Stimulated activated CD8-positive, alpha-beta memory T cell treated with anti-CD3 and anti-CD28 coated beads, Interleukin-15, amount 100 ng/mL, for 4 hours (primary cell): ENCODE results near the gene COL4A2.

Source experiments
- DNase-seq, 2 donors: peaks; one replicate each; pipeline ENCODE4 v3.0.0-alpha.2; 2020; ENCODE audit warnings: low read depth in 2 of 2

The COL4A2 gene

DNA sequence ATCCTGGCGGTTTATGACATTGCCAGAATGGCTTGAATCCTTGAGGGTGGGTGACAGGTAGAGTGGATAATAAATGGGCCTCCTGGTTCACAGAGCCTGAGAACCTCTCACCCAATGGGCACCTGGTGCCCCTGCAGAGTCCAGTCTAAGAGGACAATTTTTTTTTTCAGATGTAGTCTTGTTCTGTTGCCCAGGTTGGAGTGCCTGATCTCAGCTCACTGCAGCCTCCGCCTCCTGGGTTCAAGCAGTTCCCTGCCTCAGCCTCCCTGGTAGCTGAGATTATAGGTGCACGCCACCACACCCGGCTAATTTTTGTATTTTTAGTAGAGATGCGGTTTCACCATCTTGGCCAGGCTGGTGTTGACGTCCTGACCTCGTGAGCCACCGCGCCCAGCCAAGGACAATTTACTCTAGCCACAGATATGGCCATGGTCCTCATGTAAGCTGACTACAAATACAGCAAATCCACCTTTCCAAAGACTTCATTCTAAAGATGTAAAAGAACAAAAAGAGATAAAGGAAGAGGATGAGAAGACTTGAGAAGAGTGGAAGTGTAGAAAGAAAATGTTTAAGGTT, 33.0 kb downstream of the COL4A2 start:
- no peak for DNase-seq

GRCh38 chr13:110340812-110341444, 33.8 kb downstream of the COL4A2 start:
- DNase-seq = peak; percentile 27 to 36

- DNase-seq = no peak
These were observed 34.6 kb downstream of the COL4A2 start for GRCh38 chr13:110341445-110342244.

DNA sequence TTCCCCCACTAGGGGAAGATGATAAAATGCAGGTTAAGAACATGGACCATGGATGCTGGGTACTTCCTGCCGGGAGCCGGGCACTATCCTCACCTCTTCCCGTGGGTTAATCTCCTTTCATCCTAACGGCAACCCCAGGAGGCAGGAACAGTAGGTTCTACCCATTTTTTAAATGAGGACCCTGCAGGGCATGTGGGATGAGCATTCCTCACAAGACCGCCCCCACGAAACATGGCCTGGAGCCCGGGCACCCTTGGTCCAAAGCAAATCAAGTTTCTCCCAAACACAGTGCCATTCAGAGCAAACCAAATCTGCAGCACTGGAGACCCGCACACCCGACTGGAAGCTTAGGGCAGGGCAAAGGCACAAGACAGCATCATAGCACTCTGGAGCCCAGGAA, 35.4 kb downstream of the COL4A2 start:
- DNase-seq = no peak

- no peak for DNase-seq
These were observed 36.3 kb downstream of the COL4A2 start for GRCh38 chr13:110343241-110343865.

GRCh38 chr13:110344320-110344719, 37.2 kb downstream of the COL4A2 start:
- no peak for DNase-seq

- DNase-seq = no peak
These were observed 38.2 kb downstream of the COL4A2 start for GRCh38 chr13:110345266-110345665.

DNA sequence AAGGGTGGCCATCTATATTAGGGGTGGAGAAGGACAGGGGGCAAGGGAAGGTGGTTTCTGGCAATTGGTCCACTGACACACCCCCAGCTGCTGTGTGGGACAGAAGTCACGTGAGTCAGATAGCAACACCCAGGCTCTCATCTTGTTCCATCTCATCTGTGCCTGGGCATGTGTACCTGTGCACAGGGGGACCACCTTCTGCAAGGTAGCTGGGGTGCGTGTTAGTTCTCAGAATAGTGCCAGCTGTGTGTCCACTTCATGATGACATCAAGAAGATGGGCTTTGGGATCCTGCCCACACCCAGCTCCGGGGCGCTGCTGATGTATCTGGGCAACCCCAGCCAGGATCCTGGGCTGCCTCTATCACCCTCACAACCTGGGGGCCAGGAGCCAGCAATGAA, 38.6 kb downstream of the COL4A2 start:
- DNase-seq = no peak

DNA sequence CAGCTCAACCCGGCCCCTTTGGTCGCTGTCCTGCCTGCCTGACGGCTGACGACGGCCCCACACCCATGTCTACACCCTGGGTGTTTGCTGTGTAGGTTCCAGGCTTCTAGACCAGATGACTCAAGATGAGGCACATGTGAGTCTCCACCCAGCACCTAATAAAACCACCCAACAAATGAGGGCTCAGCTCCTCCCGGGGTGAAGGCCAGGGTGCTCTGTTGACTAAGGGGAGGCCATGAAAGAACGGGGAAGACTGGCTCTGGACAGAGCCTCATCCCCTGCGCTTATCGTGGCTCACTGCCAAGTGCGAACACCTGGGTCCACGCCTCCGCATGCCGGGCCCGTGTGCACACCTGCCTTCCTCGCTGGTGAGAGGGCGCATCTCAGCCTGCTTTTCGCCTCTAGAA, 39.6 kb downstream of the COL4A2 start:
- DNase-seq = no peak

DNA sequence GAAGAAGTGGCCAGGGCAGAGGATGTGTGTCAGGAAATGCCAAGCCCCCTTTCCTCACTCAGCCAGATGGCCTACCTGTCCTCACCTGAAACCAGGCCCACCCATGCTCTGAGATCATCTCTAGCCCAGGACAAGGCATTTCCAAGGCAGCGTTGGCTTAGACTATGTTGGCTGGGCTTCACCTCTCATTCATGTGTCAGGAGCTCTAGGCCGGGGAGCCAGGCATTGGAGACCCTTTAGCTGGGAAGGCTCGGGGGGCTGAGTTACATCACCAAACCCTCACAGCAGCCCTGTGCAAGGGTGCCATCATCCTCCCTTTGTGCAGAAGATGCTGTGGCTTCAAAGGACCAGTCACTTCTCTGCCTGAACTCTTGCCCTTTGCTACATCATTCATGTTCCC, 40.0 kb downstream of the COL4A2 start:
- DNase-seq = no peak

DNA sequence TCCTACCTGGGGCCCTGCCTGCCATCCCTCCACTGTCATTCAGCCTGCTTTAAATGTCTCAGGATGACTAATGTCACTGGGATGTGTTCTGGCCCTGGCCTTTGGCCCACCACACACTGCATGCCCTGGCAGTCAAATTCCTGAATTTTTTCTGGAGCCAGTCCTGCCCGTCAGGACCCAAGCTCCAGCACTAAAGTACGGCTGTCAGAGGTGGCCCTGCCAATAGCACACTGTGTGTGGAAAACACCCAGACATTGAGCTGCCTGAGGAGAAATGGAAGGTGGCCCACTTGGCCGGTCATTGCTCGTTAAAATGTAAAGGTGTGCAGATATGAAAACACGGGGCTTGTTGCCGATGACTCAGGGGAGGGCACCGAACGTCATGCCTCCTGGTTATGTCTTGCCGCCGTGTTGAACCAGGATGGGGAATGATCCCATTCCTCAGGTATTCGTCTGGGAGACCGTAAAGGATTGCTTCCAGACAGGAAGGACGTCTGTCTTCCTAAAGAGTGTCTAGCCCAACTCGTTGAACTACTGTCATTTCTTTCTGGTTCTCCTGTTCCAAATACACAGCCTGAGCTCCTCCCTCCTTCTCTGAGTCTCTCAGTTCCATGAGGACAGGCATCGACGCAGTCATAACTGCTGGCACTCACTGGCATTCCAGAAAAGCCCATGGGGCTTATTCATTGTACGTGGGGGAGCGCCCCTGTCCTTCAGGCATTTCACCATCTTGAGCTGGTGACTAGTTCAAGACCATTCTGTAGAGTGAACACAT, 40.6 kb downstream of the COL4A2 start:
- no peak for DNase-seq

- DNase-seq = no peak
These were observed 41.4 kb downstream of the COL4A2 start for GRCh38 chr13:110348309-110349105.

- DNase-seq = no peak
These were observed 42.2 kb downstream of the COL4A2 start for GRCh38 chr13:110349239-110349638.

- DNase-seq = no peak
These were observed 43.0 kb downstream of the COL4A2 start for GRCh38 chr13:110350049-110350448.

GRCh38 chr13:110350509-110350908, 43.4 kb downstream of the COL4A2 start:
- DNase-seq = no peak

GRCh38 chr13:110351636-110352420, 44.7 kb downstream of the COL4A2 start:
- DNase-seq = no peak

DNA sequence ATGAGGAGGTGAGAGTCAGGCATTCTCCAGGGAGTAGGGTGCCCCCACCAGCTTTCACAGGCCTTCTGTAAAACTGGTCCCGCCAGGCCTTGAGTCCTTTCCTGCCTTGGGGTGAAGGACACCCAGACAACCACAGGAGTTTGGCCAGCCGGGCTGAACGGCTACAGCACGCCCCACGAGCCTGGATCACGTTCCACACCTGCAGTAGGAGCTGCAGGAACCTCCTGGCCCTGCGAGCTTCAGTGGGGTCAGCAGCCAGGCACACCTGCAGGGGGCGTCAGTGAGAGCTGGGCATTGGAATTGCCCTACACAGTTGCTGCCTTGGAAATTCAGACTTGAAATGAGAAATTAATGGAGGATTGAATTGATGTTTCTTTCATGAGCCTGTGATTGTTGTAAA, 45.7 kb downstream of the COL4A2 start:
- DNase-seq = no peak

DNA sequence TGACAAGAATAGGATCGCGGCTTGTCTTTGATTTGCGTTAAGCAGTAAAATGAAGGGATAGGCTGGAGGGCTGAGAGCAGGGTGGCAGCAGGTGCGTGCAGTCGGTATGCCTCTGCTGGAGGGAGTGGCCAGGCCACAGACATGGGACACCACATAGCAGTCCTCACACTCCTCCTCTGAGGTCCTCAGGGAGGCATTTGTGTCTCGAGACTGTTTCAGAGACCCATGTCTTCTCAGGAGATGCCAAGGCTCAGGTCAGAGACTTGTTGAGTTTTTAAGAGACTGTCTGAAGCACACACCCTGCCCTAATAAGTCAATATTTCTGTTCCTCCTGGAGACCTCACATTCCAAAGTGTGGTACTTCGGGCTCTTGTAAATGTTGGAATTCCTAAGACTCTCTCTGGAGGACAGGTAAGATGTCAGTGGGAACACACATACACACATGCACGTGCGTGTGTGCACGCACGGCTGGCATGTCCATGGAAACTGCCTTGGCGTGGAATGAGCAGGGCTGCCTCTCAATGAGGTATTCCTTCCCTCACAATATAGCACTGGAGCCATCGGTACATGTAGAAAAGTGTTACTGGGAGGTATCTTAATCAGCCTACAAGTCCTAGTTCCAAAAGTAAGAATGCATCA, 46.4 kb downstream of the COL4A2 start:
- no peak for DNase-seq

DNA sequence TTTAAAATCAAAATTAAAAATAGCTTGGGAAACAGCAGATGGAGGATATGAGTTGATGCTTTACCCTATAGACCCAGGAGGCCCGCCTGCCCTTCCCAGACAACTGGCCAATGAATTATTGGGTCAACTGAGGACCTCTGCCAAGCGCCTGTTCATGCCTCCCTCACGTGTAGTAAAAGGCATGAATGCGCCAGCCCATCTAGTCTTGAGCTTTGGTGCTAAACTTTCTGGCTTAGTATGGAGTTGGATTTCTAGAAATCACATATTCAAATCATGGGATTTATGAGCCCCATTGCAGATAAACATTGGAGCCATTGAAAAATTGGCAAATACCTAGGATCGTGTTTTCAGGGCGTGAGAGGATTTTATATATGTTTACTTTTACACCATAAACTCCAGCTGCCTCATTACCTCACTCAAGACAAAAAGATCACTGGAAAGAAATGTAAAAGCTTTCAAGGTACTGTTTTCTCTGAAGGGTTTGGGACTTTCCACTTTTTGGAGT, 47.1 kb downstream of the COL4A2 start:
- no peak for DNase-seq
